GM19099 (cell line): ENCODE data around the gene CYP26B1.

Experiments
- POLR2A ChIP-seq: IDR thresholded peaks from 3 replicates; pipeline ENCODE4 v1.6.1; 2011; ENCODE audit warnings: low read depth; ENCODE audit not compliant: insufficient read length; ENCODE audit errors: extremely low read depth

CYP26B1 gene

DNA sequence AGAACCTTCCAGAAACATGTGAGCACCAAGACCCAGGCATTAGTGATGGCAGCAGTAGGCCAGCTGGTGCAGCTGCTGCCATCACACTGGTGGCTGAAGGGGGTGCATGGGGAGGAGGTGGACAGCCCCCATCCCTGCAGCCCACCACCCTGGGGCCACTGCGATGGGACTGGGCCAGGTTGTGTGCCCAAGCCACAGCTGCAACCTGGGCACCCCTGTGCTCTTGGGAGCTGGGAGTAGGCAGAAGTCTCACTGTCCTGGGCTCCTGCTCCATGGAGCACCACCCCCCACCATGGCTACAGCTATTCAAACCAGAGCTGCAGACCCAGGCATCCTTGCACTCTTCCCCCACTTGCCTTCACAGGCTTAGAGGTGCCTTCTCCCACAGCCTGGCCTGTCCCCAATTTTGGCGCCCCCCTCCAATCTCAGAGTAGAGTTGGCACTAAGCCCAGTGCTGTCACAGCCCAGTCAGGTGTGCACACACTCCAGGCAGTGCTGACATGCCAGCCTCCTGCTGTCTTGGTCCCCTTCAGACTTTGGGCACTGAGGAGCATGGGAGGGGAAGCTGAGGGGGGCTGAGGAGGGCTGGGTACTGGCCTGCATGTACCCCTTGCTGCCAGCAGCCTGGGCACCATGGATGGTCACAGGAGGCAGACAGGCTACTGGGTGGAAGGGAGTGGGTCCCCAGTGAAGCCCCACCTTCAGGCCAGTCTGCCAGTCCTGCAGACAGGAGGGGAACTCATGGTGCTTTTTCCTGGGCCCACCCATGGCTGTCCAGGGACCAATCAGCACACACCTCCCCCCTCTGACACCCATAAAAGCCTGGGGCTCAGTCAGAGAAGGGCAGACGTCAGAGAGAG, 67.1 kb downstream of the CYP26B1 start:
- TF ChIP-seq POLR2A: no peak
